PC-9 (cell line): Measurements from ENCODE around the gene DHFR2. TPM values are rescaled to one million over a fixed set of nuclear protein-coding genes. Genes with fewer than 3 reads are reported as not detected.
"Not testable (repeated sequence)": the region's sequence is repeated elsewhere in the genome, so short reads cannot be mapped to it uniquely, and the experiment has no call there.

Experiments used
- Bru-seq: library from RNA; stranded (reverse); fragments of 400-500 nt; gene quantifications from one replicate; lab custom pipeline; 2021; lab: Mats Ljungman, UMichigan
- BruChase-seq, 2 experiments: library from RNA; stranded (reverse); fragments of 400-500 nt; gene quantifications; one replicate each; lab custom pipeline; 2021; lab: Mats Ljungman, UMichigan
- BruUV-seq: library from RNA; stranded (reverse); fragments of 400-500 nt; replicated peaks from 2 replicates; lab custom pipeline; 2021; lab: Mats Ljungman, UMichigan
- CTCF ChIA-PET: fragments of 300-600 bp; sonication (Branson Sonifier 250); formaldehyde crosslinking; loops from one replicate; lab custom pipeline; 2022; ENCODE audit warnings: antibody characterized with exemption; lab: Charles Lee
- POLR2A ChIA-PET: fragments of 300-600 bp; sonication (Branson Sonifier 250); formaldehyde crosslinking; loops from one replicate; lab custom pipeline; 2022; ENCODE audit warnings: antibody characterized with exemption; ENCODE audit not compliant: unreplicated experiment; lab: Charles Lee
- DNase-seq, 2 experiments: peaks; one replicate each; pipeline versions ENCODE4 v3.0.0 to v3.0.0-alpha.2; 2015 to 2022; ENCODE audit warnings: mixed read lengths in 1 of 2
- H2AFZ ChIP-seq: fragments of 200-600 bp; sonication (generic); 2 replicates; pipeline ENCODE4 v1.8.1; 2017; ENCODE audit warnings: antibody characterized with exemption
- H3F3A ChIP-seq: fragments of 200-600 bp; sonication (generic); 2 replicates; pipeline ENCODE4 v1.8.1; 2017; ENCODE audit warnings: antibody characterized with exemption, mild to moderate bottlenecking, low read depth; ENCODE audit not compliant: insufficient read depth
- H3K27ac ChIP-seq: fragments of 200-600 bp; sonication (generic); 2 replicates; pipeline ENCODE4 v1.6.1; 2016; ENCODE audit warnings: mixed run types
- H3K27me3 ChIP-seq: fragments of 200-600 bp; sonication (generic); 2 replicates; pipeline ENCODE4 v1.6.1; 2016; ENCODE audit warnings: low read depth, mixed run types; ENCODE audit not compliant: insufficient read depth
- H3K36me3 ChIP-seq: fragments of 200-600 bp; sonication (generic); 2 replicates; pipeline ENCODE4 v1.6.1; 2016; ENCODE audit warnings: low read depth, mixed run types
- H3K4me1 ChIP-seq: fragments of 200-600 bp; sonication (generic); replicated peaks from 2 replicates; pipeline ENCODE4 v1.6.1; 2016; ENCODE audit warnings: mixed run types; ENCODE audit not compliant: insufficient read depth
- H3K4me2 ChIP-seq: fragments of 200-600 bp; sonication (generic); 2 replicates; pipeline ENCODE4 v1.6.1; 2017; ENCODE audit warnings: mixed run types
- H3K4me3 ChIP-seq: fragments of 200-600 bp; sonication (generic); 2 replicates; pipeline ENCODE4 v1.6.1; 2016; ENCODE audit warnings: mixed run types
- H3K79me2 ChIP-seq: fragments of 200-600 bp; sonication (generic); 2 replicates; pipeline ENCODE4 v1.6.1; 2017; ENCODE audit warnings: low read depth, mixed run types
- H3K9me2 ChIP-seq: fragments of 200-600 bp; sonication (generic); 2 replicates; pipeline ENCODE4 v1.8.1; 2017; ENCODE audit warnings: mild to moderate bottlenecking; ENCODE audit not compliant: insufficient read depth
- H3K9me3 ChIP-seq: fragments of 200-600 bp; sonication (generic); 2 replicates; pipeline ENCODE4 v1.8.1; 2016; ENCODE audit warnings: low read depth; ENCODE audit not compliant: insufficient read depth
- H4K20me1 ChIP-seq: fragments of 200-600 bp; sonication (generic); 2 replicates; pipeline ENCODE4 v1.8.1; 2017; ENCODE audit not compliant: insufficient read depth
- CTCF ChIP-seq: fragments of 200-600 bp; sonication (generic); conservative IDR thresholded peaks from 2 replicates; pipeline ENCODE4 v1.6.1; 2017; ENCODE audit warnings: mixed run types, antibody characterized with exemption, mild to moderate bottlenecking, moderate library complexity
- EZH2 ChIP-seq: fragments of 200-600 bp; sonication (generic); IDR thresholded peaks from 2 replicates; pipeline ENCODE4 v1.8.0; 2017; ENCODE audit warnings: antibody characterized with exemption, low read depth
- intact Hi-C: fragments of 100-400 bp; cut with micrococcal nuclease; formaldehyde crosslinking; loops from one replicate; pipeline ENCODE4 v1.10.0; 2022; ENCODE audit not compliant: unreplicated experiment
- long read RNA-seq: library from polyadenylated mRNA; stranded (forward); transcript quantifications from one replicate; pipeline ENCODE4 v2.0.0, GENCODE V29; 2022
- total RNA-seq: library from RNA; stranded (reverse); gene quantifications from 2 replicates; pipeline ENCODE4 v1.2.3, GENCODE V29; 2021

The DHFR2 gene
- total RNA-seq: 6.4 and 8.2 TPM in 2 replicates
- percentile 67 among the genes with signal in this experiment for Bru-seq, nascent RNA
- percentile 76 among the genes with signal in this experiment for BruChase-seq, experiment 1, labeled RNA remaining after a 2-hour chase
- BruChase-seq, experiment 2, labeled RNA remaining after a 6-hour chase: percentile 80 among the genes with signal in this experiment
- long read RNA-seq, full-length matches to known transcripts: 10 of 17 reads
- long read RNA-seq, partial matches to known transcripts: 1 of 17 reads
- long read RNA-seq, other reads (novel, unspliced or antisense): 6 of 17 reads

GRCh38 chr3:94062513-94063404, at the start of gene DHFR2, which contains the start of gene NSUN3:
Gene DHFR2, minus strand, starts transcription at chr3:94062916. Its CDS starts 1,405 bp downstream, at chr3:94061511.
Gene NSUN3, plus strand, starts transcription at chr3:94063061. Its CDS starts 66 bp downstream, at chr3:94063127.
- intact Hi-C loops: loop anchor here (1.0 to 10.0 kb wide), 3 partner anchors 34 to 208 kb away; partner anchors contain the start of genes ARL13B and STX19
- peak; percentile 95 to 98 for DNase-seq
- CTCF ChIA-PET: interaction anchor here (0.6 to 1.3 kb wide), 4 partner anchors 25 to 186 kb away, joined by 3 to 5 read pairs (median 4); no protein-coding TSS in a partner anchor
- Histone ChIP-seq H3K4me2 (peak within 1 kb of the TSS; percentile 88), H3K36me3 (no peaks in the 10 kb centered on the region), H3K79me2 (peaks cover 27% of the 10 kb centered on the region), H4K20me1 (no peaks in the 10 kb centered on the region), H3F3A (peaks cover 23% of the 10 kb centered on the region; the same call in 1 of the 2 replicates), H3K9me2 (no peaks in the 10 kb centered on the region), H3K4me1 (peaks cover 19% of the 10 kb centered on the region), H2AFZ (peak within 1 kb of the TSS; percentile 92), H3K4me3 (peak within 1 kb of the TSS; percentile 79), H3K9me3 (no peaks in the 10 kb centered on the region), H3K27me3 (no peaks in the 10 kb centered on the region), H3K27ac (peak within 1 kb of the TSS; percentile 93)
- BruUV-seq: TSS peak; percentile 74
- no peak for TF ChIP-seq CTCF
- POLR2A ChIA-PET: interaction anchor here (0.6 to 0.7 kb wide), 5 partner anchors 26 to 75 kb away, joined by 3 to 7 read pairs (median 3); no protein-coding TSS in a partner anchor

GRCh38 chr3:94110854-94111253, 48.1 kb upstream of the DHFR2 start:
- no TSS peak for BruUV-seq
- intact Hi-C loops: no loop called here
- Histone ChIP-seq H4K20me1 (no peaks in the 10 kb centered on the region), H3K79me2 (no peaks in the 10 kb centered on the region), H3K4me1 (no peaks in the 10 kb centered on the region), H3K27ac (no peak overlapping the region), H2AFZ (no peak overlapping the region), H3K36me3 (0 out of 2 replicates have a peak, but pooled peaks cover 4% of the 10 kb centered on the region), H3F3A (no peaks in the 10 kb centered on the region), H3K9me2 (no peaks in the 10 kb centered on the region), H3K27me3 (no peaks in the 10 kb centered on the region), H3K4me2 (no peak overlapping the region), H3K4me3 (no peak overlapping the region), H3K9me3 (no peaks in the 10 kb centered on the region)
- CTCF ChIA-PET: interaction anchor here (0.6 kb wide), 1 partner anchor 9 kb away, joined by 5 read pairs; no protein-coding TSS in a partner anchor
- TF ChIP-seq EZH2 (no peak), CTCF (no peak)
- POLR2A ChIA-PET: interaction anchor here (0.5 kb wide), 1 partner anchor 112 kb away, joined by 4 read pairs; no protein-coding TSS in a partner anchor
- no peak for DNase-seq

- intact Hi-C loops, BruUV-seq, H3F3A ChIP-seq, H3K9me2 ChIP-seq, H4K20me1 ChIP-seq, H3K27me3 ChIP-seq, H3K36me3 ChIP-seq, H3K79me2 ChIP-seq, H3K4me2 ChIP-seq, H3K4me1 ChIP-seq, H3K27ac ChIP-seq, H2AFZ ChIP-seq, H3K9me3 ChIP-seq, H3K4me3 ChIP-seq, DNase-seq: not testable (repeated sequence)
- CTCF ChIA-PET: interaction anchor here (0.6 kb wide), 1 partner anchor 8 kb away, joined by 5 read pairs; no protein-coding TSS in a partner anchor
- POLR2A ChIA-PET: interaction anchor here (0.5 kb wide), 1 partner anchor 111 kb away, joined by 4 read pairs; no protein-coding TSS in a partner anchor
Measured at GRCh38 chr3:94110232-94110631, 47.5 kb upstream of the DHFR2 start.
